Tibial nerve (tissue), 4 donors: Measurements from ENCODE around the gene HRH3. TPM values are rescaled to one million over a fixed set of nuclear protein-coding genes. Genes with fewer than 3 reads are reported as not detected.

Experiments
- DNase-seq, 2 donors: peaks; one replicate each; pipeline ENCODE4 v3.0.0-alpha.2; 2019; ENCODE audit warnings: low spot score in 2 of 2
- H3K27ac ChIP-seq, 4 donors: fragments of 200-600 bp; sonication (generic) in 3 of 4; one replicate each; pipeline ENCODE4 v1.5.1; 2017 to 2019; ENCODE audit warnings: mild to moderate bottlenecking in 1 of 4
- H3K27me3 ChIP-seq, 2 donors: fragments of 200-600 bp; sonication (generic) in 1 of 2; one replicate each; pipeline versions ENCODE4 v1.5.1 to v1.6.0; 2017 to 2019
- H3K36me3 ChIP-seq, 3 donors: fragments of 200-600 bp; sonication (generic); one replicate each; pipeline ENCODE4 v1.5.1; 2018 to 2019
- H3K4me1 ChIP-seq, 4 donors: fragments of 200-600 bp; sonication (generic) in 3 of 4; one replicate each; pipeline ENCODE4 v1.5.1; 2017 to 2019
- H3K4me3 ChIP-seq, 4 donors: fragments of 200-600 bp; sonication (generic) in 3 of 4; one replicate each; pipeline ENCODE4 v1.5.1; 2017 to 2019; ENCODE audit warnings: mild to moderate bottlenecking in 1 of 4, moderate library complexity in 1 of 4
- H3K9me3 ChIP-seq, 4 donors: fragments of 200-600 bp; sonication (generic) in 3 of 4; one replicate each; pipeline ENCODE4 v1.5.1; 2017 to 2019
- EP300 ChIP-seq, 2 donors: sonication (generic); formaldehyde crosslinking; IDR thresholded peaks; one replicate each; pipeline ENCODE4 v1.6.1; 2017; ENCODE audit warnings: antibody characterized with exemption in 2 of 2, mild to moderate bottlenecking in 1 of 2
- POLR2A ChIP-seq, 2 donors: fragments of 450-650 bp; IDR thresholded peaks; one replicate each; pipeline ENCODE4 v1.6.1; 2017; ENCODE audit warnings: antibody characterized with exemption in 2 of 2, mild to moderate bottlenecking in 2 of 2, moderate library complexity in 2 of 2
- WGBS, 2 donors: methylation state at CpG; one replicate each; pipeline ENCODE4 v1.1.5; 2018; 5-methylcytosine and 5-hydroxymethylcytosine counted together
- total RNA-seq, 4 donors: library from RNA; depleted of rRNA; stranded (reverse); fragments of >200 nt; gene quantifications; one replicate each; pipeline ENCODE4 v1.1.0, GENCODE V29; 2016
- TF ChIP-seq, protein P1 (sequence below), 5 experiments: fragments of 200-600 bp in 3 of 5; fragments of 450-650 bp in 2 of 5; sonication (generic) in 3 of 5; IDR thresholded peaks; one replicate each; pipeline ENCODE4 v1.5.1; 2016 to 2019; ENCODE audit warnings: antibody characterized with exemption in 5 of 5, mild to moderate bottlenecking in 3 of 5, moderate library complexity in 2 of 5

The HRH3 gene
- total RNA-seq, 4 donors from 2014 or later, result not detected

DNA sequence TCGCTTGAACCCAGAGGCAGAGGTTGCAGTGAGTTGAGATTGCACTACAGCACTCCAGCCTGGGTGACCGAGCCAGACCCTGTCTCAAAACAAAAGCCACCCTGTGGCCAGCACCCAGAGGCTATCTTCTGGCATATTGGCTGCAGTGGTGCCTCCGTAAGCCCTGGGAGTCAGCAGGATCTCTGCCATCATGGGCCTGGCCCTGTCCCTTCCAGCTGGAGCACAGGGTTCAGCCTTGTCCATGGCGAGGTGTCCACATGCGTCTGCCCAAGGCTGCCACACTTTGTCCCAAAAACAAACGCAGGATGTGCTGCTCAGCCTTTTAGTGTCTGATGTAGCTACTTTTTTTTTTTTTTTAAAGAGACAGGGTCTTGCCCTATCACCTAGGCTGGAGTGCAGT, 52.6 kb downstream of the HRH3 start:
- Histone ChIP-seq H3K4me3 (no peak overlapping the region), H3K27ac (no peak overlapping the region), H3K36me3 (peaks cover 2 to 83% (median 8%) of the 10 kb centered on the region in 3 donors), H3K9me3 (no peaks in the 10 kb centered on the region), H3K4me1 (no peaks in the 10 kb centered on the region), H3K27me3 (no peaks in the 10 kb centered on the region)
- TF ChIP-seq, protein P1, sequence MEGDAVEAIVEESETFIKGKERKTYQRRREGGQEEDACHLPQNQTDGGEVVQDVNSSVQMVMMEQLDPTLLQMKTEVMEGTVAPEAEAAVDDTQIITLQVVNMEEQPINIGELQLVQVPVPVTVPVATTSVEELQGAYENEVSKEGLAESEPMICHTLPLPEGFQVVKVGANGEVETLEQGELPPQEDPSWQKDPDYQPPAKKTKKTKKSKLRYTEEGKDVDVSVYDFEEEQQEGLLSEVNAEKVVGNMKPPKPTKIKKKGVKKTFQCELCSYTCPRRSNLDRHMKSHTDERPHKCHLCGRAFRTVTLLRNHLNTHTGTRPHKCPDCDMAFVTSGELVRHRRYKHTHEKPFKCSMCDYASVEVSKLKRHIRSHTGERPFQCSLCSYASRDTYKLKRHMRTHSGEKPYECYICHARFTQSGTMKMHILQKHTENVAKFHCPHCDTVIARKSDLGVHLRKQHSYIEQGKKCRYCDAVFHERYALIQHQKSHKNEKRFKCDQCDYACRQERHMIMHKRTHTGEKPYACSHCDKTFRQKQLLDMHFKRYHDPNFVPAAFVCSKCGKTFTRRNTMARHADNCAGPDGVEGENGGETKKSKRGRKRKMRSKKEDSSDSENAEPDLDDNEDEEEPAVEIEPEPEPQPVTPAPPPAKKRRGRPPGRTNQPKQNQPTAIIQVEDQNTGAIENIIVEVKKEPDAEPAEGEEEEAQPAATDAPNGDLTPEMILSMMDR (IDR thresholded peaks at IDR 0.05), result no peak
- TF ChIP-seq EP300 (IDR thresholded peaks at IDR 0.05) (no peak), POLR2A (IDR thresholded peaks at IDR 0.05) (no peak)
- DNase-seq, result no peak
- WGBS, 2 donors, result 82 to 85% methylated on average over 5 to 6 of the region's 6 CpGs

DNA sequence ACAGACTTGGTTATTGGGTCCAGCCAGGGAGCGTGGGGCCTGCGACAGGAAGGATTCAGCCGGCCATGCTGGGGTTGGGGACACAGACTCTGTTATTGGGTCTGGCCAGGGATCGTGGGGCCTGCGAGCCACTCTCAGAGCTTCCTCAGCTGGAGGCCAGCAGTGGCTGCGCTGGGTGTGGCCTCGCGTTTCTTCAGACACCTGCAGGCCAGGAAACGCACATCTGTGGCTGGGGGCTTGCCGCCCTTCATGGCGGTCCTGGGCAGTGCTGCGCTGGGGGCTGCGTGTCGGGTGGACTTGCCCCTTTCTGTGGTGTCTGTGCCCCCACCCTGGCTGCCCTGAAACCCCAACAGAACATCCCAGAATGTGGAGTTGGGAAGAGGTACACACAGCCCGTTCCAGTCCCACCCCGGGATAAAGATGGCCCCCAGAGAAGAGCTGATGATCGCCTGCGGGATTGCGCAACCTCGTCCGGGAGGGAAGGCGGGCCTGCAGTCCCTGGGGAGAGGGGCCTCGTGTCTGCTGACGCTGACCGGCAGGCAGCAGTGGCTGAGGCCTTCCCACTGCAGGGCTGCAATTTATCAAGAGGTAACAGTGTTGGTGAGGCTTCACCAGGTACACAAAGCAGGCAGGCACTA, 54.2 kb downstream of the HRH3 start:
- no peak for DNase-seq
- no peak overlapping the region for H3K4me3 ChIP-seq
- H3K27ac ChIP-seq, result no peak overlapping the region
- H3K36me3 ChIP-seq, result peaks cover 2 to 97% (median 8%) of the 10 kb centered on the region in 3 donors
- TF ChIP-seq, protein P1 (IDR thresholded peaks at IDR 0.05), result no peak
- TF ChIP-seq EP300 (IDR thresholded peaks at IDR 0.05) (no peak), POLR2A (IDR thresholded peaks at IDR 0.05) (no peak)
- H3K27me3 ChIP-seq, result no peaks in the 10 kb centered on the region
- H3K9me3 ChIP-seq, result no peaks in the 10 kb centered on the region
- no peaks in the 10 kb centered on the region for H3K4me1 ChIP-seq
- 69 to 95% methylated on average over 17 to 19 of the region's 25 CpGs for WGBS, 2 donors

Other genes starting within 250 kb of the HRH3 start
- 10 to 100 TPM; 11.2 to 50.4 (median 14.8) TPM for gene TAF4, start 154.4 kb downstream of the HRH3 start, total RNA-seq
- 10 to 100 TPM; 23.8 to 32.6 (median 28.5) TPM for gene LSM14B, start 97.8 kb downstream of the HRH3 start, total RNA-seq
- 100 to 1,000 TPM; 213 to 377 (median 341) TPM for gene PSMA7, start 76.9 kb downstream of the HRH3 start, total RNA-seq
- 10 to 100 TPM; 12.4 to 23.1 (median 13.7) TPM for gene SS18L1, start 76.5 kb downstream of the HRH3 start, total RNA-seq
- 10 to 100 TPM; 24.7 to 46.9 (median 41.6) TPM for gene MTG2, start 37.2 kb downstream of the HRH3 start, total RNA-seq
- gene OSBPL2, start 18.2 kb upstream of the HRH3 start, total RNA-seq, result 10 to 100 TPM; 23.1 to 31.6 (median 27.1) TPM
- gene ADRM1, start 82.7 kb upstream of the HRH3 start, total RNA-seq, result 100 to 1,000 TPM; 111 to 132 (median 129) TPM
- 100 to 1,000 TPM in 3 of 4 donors, 10 to 100 TPM in 1; 95.2 to 230 (median 139) TPM for gene LAMA5, start 147.0 kb upstream of the HRH3 start, total RNA-seq
- gene RPS21, start 166.8 kb upstream of the HRH3 start, total RNA-seq, result 1,000 to 10,000 TPM; 1,371 to 3,195 (median 1,826) TPM
- 1 to 10 TPM; 1.1 to 9.9 (median 6.2) TPM for gene CABLES2, start 187.0 kb upstream of the HRH3 start, total RNA-seq
- gene RBBP8NL, start 207.3 kb upstream of the HRH3 start, total RNA-seq, result not detected